Measurements from ENCODE around the gene TBL1X. TPM values are rescaled to one million over a fixed set of nuclear protein-coding genes. Genes with fewer than 3 reads are reported as not detected.

TBL1X gene
- total RNA-seq, 1 donor from 2014 or later = 15.4 TPM

GRCh38 chrX:9681422-9681821 is 216.6 kb downstream of the TBL1X start:
- Histone ChIP-seq H3K4me1 (no peaks in the 10 kb centered on the region), H3K9me3 (no peaks in the 10 kb centered on the region), H3K27me3 (no peaks in the 10 kb centered on the region), H3K27ac (no peak overlapping the region), H3K36me3 (peaks cover 3 to 10% of the 10 kb centered on the region in 2 donors), H3K4me3 (no peak overlapping the region)
- TF ChIP-seq, protein P1, sequence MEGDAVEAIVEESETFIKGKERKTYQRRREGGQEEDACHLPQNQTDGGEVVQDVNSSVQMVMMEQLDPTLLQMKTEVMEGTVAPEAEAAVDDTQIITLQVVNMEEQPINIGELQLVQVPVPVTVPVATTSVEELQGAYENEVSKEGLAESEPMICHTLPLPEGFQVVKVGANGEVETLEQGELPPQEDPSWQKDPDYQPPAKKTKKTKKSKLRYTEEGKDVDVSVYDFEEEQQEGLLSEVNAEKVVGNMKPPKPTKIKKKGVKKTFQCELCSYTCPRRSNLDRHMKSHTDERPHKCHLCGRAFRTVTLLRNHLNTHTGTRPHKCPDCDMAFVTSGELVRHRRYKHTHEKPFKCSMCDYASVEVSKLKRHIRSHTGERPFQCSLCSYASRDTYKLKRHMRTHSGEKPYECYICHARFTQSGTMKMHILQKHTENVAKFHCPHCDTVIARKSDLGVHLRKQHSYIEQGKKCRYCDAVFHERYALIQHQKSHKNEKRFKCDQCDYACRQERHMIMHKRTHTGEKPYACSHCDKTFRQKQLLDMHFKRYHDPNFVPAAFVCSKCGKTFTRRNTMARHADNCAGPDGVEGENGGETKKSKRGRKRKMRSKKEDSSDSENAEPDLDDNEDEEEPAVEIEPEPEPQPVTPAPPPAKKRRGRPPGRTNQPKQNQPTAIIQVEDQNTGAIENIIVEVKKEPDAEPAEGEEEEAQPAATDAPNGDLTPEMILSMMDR (IDR thresholded peaks at IDR 0.05) = no peak
- no peak for DNase-seq (ENCODE audit: low spot score in 2 of 2)
- intact Hi-C loops (cut with DNase I) = no loop called here

DNA sequence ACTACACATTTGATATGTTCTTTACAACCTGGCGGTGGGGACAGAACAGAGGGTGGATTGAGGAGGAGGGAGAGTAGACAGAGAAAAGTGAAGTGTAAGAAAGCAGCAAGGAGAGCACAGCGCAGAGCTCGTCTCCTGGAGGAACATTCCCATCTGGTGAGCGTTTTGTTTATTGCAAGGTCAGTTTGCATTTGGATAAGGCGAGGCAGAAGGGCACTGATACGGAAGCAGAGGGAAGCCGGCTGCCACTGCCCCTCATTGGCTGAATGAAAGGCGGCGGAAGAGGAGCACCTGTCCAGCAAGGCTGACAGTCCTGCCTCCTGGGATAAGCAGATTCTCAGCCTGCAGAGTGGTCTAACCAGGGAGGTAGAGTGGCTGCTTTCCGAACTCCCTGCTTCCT is 217.6 kb downstream of the TBL1X start:
- no peaks in the 10 kb centered on the region for H3K27me3 ChIP-seq
- H3K36me3 ChIP-seq = peaks cover 3 to 12% of the 10 kb centered on the region in 2 donors
- H3K4me3 ChIP-seq = no peak overlapping the region
- intact Hi-C loops (cut with DNase I) = no loop called here
- DNase-seq (ENCODE audit: low spot score in 2 of 2) = no peak
- H3K4me1 ChIP-seq = no peaks in the 10 kb centered on the region
- no peak overlapping the region for H3K27ac ChIP-seq
- H3K9me3 ChIP-seq = no peaks in the 10 kb centered on the region
- TF ChIP-seq, protein P1 (IDR thresholded peaks at IDR 0.05) = peak; percentile 6 to 32 (median 9)

DNA sequence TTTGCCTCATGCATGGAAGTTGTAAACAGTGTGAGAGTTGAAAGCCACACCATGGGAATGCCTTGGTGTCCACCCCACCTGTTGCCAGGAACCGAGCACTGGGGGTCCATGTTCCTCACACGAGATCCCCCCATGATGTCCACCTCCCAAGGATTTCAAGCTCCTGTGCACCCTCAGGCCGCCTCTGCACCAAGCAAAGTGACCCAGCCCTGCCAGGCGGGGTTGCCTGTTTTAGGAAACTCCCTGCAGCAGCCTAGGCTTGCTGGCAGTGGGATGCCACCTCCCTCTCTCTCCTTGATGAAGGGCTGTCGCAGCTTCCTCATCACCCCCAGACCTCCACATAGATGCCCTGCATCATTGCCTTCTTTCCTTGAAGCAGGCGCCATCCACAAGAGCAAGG is 218.0 kb downstream of the TBL1X start:
- no peaks in the 10 kb centered on the region for H3K4me1 ChIP-seq
- TF ChIP-seq, protein P1 (IDR thresholded peaks at IDR 0.05) = no peak
- no peaks in the 10 kb centered on the region for H3K9me3 ChIP-seq
- intact Hi-C loops (cut with DNase I) = no loop called here
- no peak overlapping the region for H3K27ac ChIP-seq
- no peaks in the 10 kb centered on the region for H3K27me3 ChIP-seq
- H3K4me3 ChIP-seq = no peak overlapping the region
- DNase-seq (ENCODE audit: low spot score in 2 of 2) = no peak
- H3K36me3 ChIP-seq = peaks cover 3 to 13% of the 10 kb centered on the region in 2 donors

GRCh38 chrX:9683350-9683749 is 218.5 kb downstream of the TBL1X start:
- Histone ChIP-seq H3K27me3 (no peaks in the 10 kb centered on the region), H3K27ac (no peak overlapping the region), H3K36me3 (peaks cover 7 to 18% of the 10 kb centered on the region in 2 donors), H3K4me1 (no peaks in the 10 kb centered on the region), H3K4me3 (no peak overlapping the region), H3K9me3 (no peaks in the 10 kb centered on the region)
- TF ChIP-seq, protein P1 (IDR thresholded peaks at IDR 0.05) = no peak
- no peak for DNase-seq (ENCODE audit: low spot score in 2 of 2)
- intact Hi-C loops (cut with DNase I) = no loop called here

DNA sequence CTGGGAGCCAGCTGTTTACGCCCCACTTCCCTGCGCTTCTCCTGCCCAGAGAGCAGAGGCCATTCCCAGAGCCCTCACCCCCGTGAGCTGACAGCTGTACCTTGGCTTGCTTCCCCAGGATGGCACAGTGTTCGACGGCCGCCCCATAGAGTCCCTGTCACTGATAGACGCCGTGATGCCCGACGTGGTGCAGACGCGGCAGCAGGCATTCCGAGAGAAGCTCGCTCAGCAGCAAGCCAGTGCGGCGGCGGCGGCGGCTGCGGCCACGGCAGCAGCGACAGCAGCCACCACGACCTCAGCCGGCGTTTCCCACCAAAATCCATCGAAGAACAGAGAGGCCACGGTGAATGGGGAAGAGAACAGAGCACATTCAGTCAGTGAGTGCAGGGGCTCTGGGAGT is 223.0 kb downstream of the TBL1X start:
- Histone ChIP-seq H3K4me3 (no peak overlapping the region), H3K4me1 (no peaks in the 10 kb centered on the region), H3K9me3 (no peaks in the 10 kb centered on the region), H3K27ac (no peak overlapping the region), H3K36me3 (peaks cover 16 to 61% of the 10 kb centered on the region in 2 donors), H3K27me3 (no peaks in the 10 kb centered on the region)
- DNase-seq (ENCODE audit: low spot score in 2 of 2) = no peak
- intact Hi-C loops (cut with DNase I) = no loop called here
- TF ChIP-seq, protein P1 (IDR thresholded peaks at IDR 0.05) = no peak

DNA sequence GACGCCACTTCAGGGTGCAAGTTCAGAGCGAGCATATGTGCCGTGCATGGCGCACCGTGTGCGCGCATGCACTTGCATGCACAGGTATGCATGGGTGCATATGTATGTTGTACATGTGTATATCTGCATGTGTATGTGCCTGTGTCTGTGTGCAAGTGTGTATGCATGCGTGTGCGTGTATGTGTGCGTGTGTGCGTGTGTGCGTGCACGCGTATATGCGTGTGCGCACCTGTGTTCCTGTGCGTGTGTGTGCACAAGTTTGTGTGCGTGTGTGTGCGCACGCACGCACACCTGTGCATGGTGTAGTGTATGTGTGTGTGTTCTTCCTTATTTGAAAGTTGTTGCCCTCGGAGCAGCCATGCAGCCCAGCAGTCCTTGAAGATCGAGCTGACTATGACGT is 224.0 kb downstream of the TBL1X start:
- Histone ChIP-seq H3K27me3 (no peaks in the 10 kb centered on the region), H3K9me3 (no peaks in the 10 kb centered on the region), H3K36me3 (peaks cover 20 to 68% of the 10 kb centered on the region in 2 donors), H3K4me1 (no peaks in the 10 kb centered on the region), H3K4me3 (no peak overlapping the region), H3K27ac (no peak overlapping the region)
- intact Hi-C loops (cut with DNase I) = no loop called here
- TF ChIP-seq, protein P1 (IDR thresholded peaks at IDR 0.05) = no peak
- no peak for DNase-seq (ENCODE audit: low spot score in 2 of 2)
